ENCODE measurements around the gene ABCC8. TPM values are rescaled to one million over a fixed set of nuclear protein-coding genes. Genes with fewer than 3 reads are reported as not detected.

Gene ABCC8
- total and polyA plus RNA-seq, 2 experiments from 2014 or later, result 2.2 TPM; not detected in 1

DNA sequence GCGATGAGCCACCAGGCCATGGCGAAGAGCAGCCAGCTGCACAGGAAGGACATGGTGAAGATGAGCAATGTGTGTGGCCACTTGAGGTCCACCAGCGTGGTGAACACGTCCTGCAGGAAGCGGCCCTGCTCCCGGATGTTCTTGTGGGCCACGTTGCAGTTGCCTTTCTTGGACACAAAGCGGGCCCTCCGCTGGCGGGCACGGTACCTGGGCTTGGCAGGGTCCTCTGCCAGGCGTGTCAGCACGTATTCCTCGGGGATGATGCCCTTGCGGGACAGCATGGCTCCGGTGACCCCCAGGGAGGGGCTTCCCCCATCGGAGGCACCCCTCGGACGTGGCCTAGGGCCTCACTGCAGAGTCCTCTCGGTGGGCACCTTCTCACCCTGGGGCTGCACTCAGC is 88.8 kb downstream of the ABCC8 start:
- Histone ChIP-seq H3K4me1 (ENCODE audit: insufficient read depth) (no peaks in the 10 kb centered on the region), H3K27ac (no peak overlapping the region), H3K36me3 (replicated peaks; ENCODE audit: insufficient read depth, low read depth) (no peaks in the 10 kb centered on the region), H2AFZ (no peak overlapping the region), H3K27me3 (no peaks in the 10 kb centered on the region), H3K4me2 (no peak overlapping the region), H3K79me2 (no peaks in the 10 kb centered on the region), H3K4me3 (no peak overlapping the region), H4K20me1 (ENCODE audit: insufficient read depth, poor library complexity, severe bottlenecking) (no peaks in the 10 kb centered on the region), H3K9me3 (ENCODE audit: low read depth) (no peaks in the 10 kb centered on the region), H3K9me2 (replicated peaks; ENCODE audit: insufficient read depth) (no peaks in the 10 kb centered on the region)
- DNase-seq (ENCODE audit: low spot score), result no peak
- 98% methylated on average over 19 of the region's 20 CpGs for WGBS (ENCODE audit: low lambda C conversion rate, missing lambda C conversion rate)
- no peak for TF ChIP-seq EZH2 (IDR thresholded peaks at IDR 0.05; ENCODE audit: borderline replicate concordance)
- TF ChIP-seq EZH2phosphoT487 (IDR thresholded peaks at IDR 0.05; ENCODE audit: low read depth, severe bottlenecking, unreplicated experiment), result no peak
- TF ChIP-seq, protein P1, sequence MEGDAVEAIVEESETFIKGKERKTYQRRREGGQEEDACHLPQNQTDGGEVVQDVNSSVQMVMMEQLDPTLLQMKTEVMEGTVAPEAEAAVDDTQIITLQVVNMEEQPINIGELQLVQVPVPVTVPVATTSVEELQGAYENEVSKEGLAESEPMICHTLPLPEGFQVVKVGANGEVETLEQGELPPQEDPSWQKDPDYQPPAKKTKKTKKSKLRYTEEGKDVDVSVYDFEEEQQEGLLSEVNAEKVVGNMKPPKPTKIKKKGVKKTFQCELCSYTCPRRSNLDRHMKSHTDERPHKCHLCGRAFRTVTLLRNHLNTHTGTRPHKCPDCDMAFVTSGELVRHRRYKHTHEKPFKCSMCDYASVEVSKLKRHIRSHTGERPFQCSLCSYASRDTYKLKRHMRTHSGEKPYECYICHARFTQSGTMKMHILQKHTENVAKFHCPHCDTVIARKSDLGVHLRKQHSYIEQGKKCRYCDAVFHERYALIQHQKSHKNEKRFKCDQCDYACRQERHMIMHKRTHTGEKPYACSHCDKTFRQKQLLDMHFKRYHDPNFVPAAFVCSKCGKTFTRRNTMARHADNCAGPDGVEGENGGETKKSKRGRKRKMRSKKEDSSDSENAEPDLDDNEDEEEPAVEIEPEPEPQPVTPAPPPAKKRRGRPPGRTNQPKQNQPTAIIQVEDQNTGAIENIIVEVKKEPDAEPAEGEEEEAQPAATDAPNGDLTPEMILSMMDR (IDR thresholded peaks at IDR 0.05; ENCODE audit: poor library complexity), result no peak

DNA sequence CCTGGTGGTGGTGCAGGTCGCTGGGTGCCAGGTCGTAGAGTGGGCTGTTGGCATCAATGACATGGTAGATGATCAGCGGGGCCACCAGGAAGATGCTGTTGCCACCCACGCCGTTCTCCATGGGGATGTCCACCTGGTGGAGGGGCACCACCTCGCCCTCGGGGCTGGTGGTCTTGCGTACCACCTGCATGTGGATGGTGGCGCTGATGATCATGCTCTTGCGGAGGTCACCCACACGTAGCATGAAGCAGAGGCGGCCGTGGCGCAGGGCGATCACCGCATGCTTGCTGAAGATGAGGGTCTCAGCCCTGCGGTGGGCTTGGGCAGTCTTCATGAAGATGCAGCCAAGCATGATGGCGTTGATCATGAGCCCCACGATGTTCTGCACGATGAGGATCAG is 89.4 kb downstream of the ABCC8 start:
- Histone ChIP-seq H4K20me1 (ENCODE audit: insufficient read depth, poor library complexity, severe bottlenecking) (no peaks in the 10 kb centered on the region), H3K4me1 (ENCODE audit: insufficient read depth) (no peaks in the 10 kb centered on the region), H3K79me2 (no peaks in the 10 kb centered on the region), H3K4me3 (no peak overlapping the region), H3K9me2 (replicated peaks; ENCODE audit: insufficient read depth) (no peaks in the 10 kb centered on the region), H3K9me3 (ENCODE audit: low read depth) (no peaks in the 10 kb centered on the region), H2AFZ (no peak overlapping the region), H3K36me3 (replicated peaks; ENCODE audit: insufficient read depth, low read depth) (no peaks in the 10 kb centered on the region), H3K27me3 (no peaks in the 10 kb centered on the region), H3K27ac (no peak overlapping the region), H3K4me2 (no peak overlapping the region)
- no peak for TF ChIP-seq EZH2 (IDR thresholded peaks at IDR 0.05; ENCODE audit: borderline replicate concordance)
- TF ChIP-seq, protein P1 (IDR thresholded peaks at IDR 0.05; ENCODE audit: poor library complexity), result no peak
- 95% methylated on average over 19 of the region's 20 CpGs for WGBS (ENCODE audit: low lambda C conversion rate, missing lambda C conversion rate)
- DNase-seq (ENCODE audit: low spot score), result no peak

DNA sequence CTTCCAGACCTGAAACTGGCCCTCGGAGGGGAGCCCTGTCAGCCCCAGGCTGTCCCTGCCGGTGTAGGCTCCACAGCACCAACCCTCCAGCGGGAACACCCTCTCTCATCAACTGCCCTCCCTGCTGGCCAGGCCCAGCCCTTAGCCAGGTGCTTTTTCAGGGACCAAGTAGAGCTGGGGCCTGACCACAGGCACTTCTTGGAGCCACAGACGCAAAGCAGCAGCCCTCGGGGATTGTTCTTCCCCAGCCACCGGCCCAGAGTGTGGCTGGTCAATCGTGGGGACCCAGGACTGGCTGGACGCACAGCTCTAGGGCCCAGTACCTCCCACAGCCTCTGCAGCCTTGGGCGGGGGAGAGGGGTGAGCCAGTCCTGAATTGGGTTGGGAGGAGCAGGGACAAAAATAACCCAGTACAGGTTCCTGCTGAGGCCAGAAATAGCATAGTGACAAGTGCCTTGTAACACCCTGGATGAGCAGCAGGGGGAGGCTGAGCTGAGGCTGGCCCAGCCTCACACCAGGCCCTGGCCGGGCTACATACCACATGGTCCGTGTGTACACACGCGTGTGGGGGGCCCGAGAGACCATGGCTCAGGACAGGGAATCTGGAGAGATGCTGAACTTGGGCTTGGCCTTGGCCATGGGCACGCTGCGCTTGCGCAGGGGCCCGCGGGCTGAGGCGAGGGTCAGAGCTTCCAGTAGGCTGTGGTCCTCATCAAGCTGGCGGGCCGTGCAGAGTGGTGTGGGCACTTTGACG is 90.1 kb downstream of the ABCC8 start:
- no peaks in the 10 kb centered on the region for H3K4me1 ChIP-seq (ENCODE audit: insufficient read depth)
- no peak for TF ChIP-seq EZH2 (IDR thresholded peaks at IDR 0.05; ENCODE audit: borderline replicate concordance)
- TF ChIP-seq, protein P1 (IDR thresholded peaks at IDR 0.05; ENCODE audit: poor library complexity), result peak; percentile 46
- H2AFZ ChIP-seq, result no peak overlapping the region
- no peak overlapping the region for H3K4me2 ChIP-seq
- peak; percentile 74 for DNase-seq (ENCODE audit: low spot score)
- H3K27ac ChIP-seq, result no peak overlapping the region
- H3K9me3 ChIP-seq (ENCODE audit: low read depth), result no peaks in the 10 kb centered on the region
- H3K27me3 ChIP-seq, result no peaks in the 10 kb centered on the region
- H3K4me3 ChIP-seq, result no peak overlapping the region
- no peaks in the 10 kb centered on the region for H3K79me2 ChIP-seq
- 75% methylated on average over 22 of the region's 23 CpGs for WGBS (ENCODE audit: low lambda C conversion rate, missing lambda C conversion rate)
- no peaks in the 10 kb centered on the region for H4K20me1 ChIP-seq (ENCODE audit: insufficient read depth, poor library complexity, severe bottlenecking)
- no peaks in the 10 kb centered on the region for H3K36me3 ChIP-seq (replicated peaks; ENCODE audit: insufficient read depth, low read depth)
- no peaks in the 10 kb centered on the region for H3K9me2 ChIP-seq (replicated peaks; ENCODE audit: insufficient read depth)

Data from hepatocyte (in vitro differentiated cells).